HuH-7.5 (cell line): ENCODE measurements around the gene FOXO6.
A peak's percentile ranks its signal among the peaks of the same experiment; 100 is the strongest.

Experiments
- DNase-seq: peaks from one replicate; pipeline ENCODE4 v3.0.0; 2011; ENCODE audit warnings: low spot score

The FOXO6 gene

DNA sequence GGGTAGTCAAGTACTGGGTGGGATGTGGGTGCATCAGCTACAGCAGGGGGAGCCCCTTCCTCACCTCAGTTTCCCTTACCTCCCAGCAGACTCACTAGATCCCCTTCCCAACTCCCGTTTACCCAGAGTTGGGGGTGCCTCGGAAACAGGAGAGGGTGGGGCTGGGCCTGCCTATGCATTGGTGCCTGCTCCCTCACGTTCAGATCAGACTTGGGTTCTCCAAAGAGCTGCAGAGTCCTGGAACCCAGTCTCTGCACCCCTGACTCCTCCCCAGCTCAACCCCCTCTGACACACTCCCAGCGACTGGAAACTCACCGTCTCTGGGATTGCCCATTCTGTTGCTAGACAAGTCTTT is 6.0 kb downstream of the FOXO6 start:
- no peak for DNase-seq

- DNase-seq: no peak
Observed at GRCh38 chr1:41368366-41368765, 7.1 kb downstream of the FOXO6 start.

DNA sequence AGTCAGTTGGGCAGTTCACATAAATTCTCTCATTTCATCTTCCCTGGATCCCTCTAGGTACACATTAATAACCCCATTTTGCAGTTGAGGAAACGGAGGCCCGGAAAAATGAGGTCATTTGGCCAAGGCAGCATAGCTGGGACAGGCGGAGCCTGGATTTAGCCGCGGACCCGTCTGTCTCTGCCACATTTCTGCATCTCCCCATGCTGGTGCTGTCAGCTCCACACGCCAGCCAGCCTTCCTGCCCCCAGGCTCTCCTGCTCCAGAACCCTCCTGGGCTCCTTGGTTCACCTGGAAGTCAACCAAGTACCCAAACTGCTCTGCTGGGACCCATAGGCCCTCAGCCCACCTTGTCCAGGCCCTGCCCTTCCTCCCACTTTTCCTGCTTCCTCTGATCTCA is 7.6 kb downstream of the FOXO6 start:
- peak; percentile 6 for DNase-seq

DNA sequence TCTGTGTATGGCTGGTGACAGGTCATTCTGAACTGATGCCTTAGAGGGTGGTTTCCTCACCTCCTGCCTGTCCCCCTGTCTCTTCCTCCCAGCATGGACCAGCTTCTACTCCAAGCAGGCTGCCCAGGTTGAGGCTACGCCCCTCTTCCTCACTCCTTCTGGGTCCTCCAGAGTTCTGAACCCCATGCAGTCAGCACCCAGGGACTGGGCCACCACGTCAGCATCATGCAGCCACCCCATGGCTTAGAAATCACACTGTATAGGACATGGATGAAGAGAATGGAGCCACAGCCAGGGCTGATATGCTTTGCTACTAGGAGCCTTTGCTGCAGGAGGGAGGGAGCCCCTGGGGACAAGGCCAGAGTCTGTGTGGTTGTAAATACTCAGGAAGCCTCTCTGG is 8.3 kb downstream of the FOXO6 start:
- DNase-seq: no peak

- no peak for DNase-seq
Observed at GRCh38 chr1:41370225-41370624, 9.0 kb downstream of the FOXO6 start.

GRCh38 chr1:41370756-41371420 is 9.7 kb downstream of the FOXO6 start:
- no peak for DNase-seq

DNA sequence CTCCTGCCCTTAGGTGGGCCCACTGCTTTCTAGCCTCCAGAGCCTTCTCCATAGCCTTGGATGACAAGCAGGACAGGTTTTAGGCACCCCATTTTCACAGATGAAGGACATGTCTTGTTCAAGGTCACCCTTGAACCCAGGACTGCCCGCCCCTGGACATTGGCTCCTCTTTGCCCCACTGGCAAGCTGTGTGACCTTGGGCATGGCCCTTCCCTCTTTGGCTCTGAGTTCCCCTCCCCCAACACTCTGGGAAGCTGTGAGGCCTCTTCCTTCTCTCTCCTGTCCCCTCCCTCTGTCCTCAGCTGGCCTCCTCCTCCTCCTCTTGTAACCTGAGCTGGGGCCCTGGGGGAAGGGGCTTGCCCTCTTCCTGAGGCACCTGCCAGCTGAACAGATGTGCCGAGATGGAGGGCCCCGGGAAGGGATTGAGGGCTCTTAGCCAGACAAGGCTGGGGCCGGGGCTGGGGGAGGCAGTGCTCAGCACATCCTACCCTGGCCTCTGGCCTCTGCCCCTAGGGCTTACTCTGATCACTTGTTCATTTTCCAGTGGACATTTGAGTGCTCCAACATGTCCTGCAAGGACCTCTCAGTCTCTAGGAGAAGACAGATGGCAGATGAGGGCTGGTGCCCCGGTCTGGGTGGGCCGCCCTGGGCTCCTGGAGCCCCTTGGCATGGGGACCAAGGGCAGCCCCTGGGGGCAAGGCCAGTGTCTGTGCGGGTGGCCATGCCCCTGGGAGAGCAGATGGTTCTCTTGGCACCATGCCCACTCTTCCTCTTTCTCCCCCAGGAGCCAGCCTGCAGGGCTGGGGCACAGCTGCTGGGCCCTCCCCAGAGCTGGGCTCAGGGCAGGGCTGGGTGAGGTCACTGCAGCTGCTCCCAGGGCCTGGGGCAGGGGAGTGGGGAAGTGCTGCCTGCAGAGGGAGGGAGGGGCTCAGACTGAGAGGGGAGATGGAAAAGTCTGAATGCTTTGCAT is 10.7 kb downstream of the FOXO6 start:
- no peak for DNase-seq

GRCh38 chr1:41372600-41372993 is 11.4 kb downstream of the FOXO6 start:
- no peak for DNase-seq

DNA sequence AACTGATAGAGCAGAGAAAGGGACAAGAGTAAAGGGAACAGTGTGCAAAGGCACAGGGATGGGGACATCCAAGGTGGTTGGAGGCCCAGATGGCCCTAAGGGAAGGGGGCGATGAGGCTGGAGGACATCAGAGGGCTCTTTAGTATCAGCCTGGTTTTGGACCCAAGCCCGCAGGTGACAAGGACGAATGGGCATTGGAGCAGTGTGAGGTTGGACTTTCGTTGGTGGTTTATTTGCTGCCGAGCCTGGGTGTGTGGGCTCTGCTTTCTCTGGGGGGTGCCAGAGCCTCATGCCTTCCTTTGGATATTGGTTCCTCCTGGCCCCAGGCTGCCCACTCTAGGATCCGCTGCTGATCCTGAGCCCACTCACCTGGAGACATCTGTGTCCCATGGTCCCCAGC is 12.1 kb downstream of the FOXO6 start:
- no peak for DNase-seq

DNA sequence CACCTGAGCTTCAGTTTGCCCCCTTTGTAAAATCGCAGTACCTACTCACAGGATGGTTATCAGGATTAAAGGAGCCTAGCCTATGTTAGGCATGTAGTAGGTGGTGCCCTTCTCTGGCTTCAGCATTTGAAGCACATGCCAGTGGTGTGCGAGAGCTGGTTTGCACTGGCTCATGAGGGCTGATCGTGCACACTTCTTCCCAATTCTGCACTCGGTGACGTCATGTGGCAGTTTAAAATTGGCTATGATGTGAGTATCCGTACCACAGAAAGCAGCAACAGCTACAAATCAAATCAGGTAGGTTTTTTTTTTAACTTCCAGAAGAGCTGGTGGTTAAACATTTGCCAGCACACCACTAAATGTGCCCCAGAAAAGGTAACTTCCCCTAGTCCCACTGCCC is 13.5 kb downstream of the FOXO6 start:
- DNase-seq: no peak

GRCh38 chr1:41377397-41377796 is 16.2 kb downstream of the FOXO6 start:
- DNase-seq: no peak

DNA sequence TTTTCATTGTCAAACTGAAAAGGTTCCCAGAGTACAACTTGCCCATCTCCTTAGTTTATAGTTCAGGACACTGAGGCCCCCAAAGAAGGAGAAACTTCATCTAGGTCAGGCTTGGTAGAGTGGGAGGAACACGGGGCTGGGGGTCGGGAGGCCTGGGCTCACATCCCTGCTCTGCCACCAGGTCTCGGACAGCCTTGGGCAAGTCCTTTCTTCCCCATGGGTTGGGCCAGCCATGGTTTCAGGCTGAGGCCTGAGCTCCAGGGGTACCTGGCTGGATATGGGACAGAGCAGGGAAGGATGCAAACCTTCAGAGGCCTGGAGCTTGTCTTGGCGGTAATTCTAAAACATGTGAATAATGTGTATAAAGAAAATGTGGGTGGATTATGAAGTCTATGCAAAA is 17.0 kb downstream of the FOXO6 start:
- DNase-seq: no peak

- no peak for DNase-seq
Observed at GRCh38 chr1:41378999-41379737, 17.9 kb downstream of the FOXO6 start.

GRCh38 chr1:41379738-41380130 is 18.5 kb downstream of the FOXO6 start:
- no peak for DNase-seq

DNA sequence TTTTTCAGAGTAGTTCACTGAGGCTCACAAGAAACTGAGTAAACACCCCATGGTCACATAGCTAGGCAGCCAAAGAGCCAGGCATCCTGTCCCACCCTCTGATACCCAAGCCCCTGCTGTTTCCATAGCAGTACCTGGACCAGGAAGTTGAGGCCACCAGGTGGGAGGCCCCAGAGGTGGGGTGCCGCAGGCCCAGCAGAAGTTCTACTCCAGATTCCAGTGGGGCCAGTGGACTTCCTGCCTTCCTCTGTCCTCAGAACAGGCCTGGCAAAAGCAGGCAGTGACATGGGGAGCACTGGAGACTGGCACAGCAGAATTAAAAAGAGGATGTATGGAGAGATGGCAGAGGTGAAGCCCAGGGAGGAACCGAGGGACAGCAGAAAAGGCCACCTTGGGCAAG is 19.0 kb downstream of the FOXO6 start:
- DNase-seq: no peak

DNA sequence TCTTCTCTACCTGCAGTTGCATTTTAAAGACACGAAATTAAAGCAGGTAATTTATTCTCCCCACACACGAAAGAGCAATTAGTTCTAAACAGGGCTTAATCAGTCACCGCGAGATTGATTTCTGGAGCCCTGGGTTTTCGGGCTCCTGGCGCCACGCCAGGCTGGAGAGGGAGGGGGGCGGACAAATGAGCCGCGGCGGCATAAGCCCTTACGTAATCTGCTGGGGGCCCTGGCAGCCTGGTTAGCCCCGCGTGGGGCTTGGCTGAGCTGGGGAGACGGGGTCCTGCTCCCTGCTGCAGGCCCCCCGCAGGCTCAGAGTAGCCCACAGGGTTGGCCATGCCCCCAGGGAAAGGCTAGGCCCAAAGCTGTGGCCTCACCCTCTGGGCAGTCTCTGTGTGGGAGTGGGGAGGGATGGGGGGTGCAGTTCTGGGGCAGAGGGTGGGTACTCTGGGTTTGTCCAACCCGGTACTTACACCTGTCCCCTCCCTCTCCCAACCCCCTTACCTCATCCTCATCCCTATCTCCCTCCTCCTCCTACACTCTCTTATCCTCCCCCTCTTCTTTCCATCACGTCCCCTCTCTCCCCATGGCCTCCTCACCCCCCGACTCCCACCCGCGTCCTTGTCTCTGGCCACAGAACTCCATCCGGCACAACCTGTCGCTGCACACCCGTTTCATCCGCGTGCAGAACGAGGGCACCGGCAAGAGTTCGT is 19.9 kb downstream of the FOXO6 start:
- DNase-seq: no peak

- peak; percentile 67 for DNase-seq
Observed at GRCh38 chr1:41381692-41382479, 20.7 kb downstream of the FOXO6 start.

DNA sequence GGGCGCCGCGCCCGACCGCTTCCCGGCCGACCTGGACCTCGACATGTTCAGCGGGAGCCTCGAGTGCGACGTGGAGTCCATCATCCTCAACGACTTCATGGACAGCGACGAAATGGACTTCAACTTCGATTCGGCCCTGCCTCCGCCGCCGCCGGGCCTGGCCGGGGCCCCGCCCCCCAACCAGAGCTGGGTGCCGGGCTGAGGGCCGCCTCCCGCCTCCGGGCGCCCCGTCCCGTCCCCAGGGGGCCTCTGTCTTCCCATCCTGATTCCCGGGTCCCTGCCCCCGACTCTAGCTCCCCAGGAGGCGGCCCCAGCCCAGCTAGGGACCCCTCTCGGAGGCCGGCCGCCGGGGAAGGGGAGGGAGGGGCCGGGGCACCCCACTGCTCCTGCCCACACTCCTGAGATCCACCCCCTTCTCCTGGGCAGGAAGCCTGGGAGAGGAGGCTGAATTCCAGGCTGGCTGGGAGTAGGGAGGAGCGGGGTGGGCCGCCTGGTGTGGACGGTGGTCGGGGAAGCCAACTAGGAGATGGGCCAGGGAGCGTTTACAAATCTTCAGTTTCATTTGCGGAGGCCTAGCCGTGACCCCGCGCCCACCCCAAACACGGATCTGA is 21.4 kb downstream of the FOXO6 start:
- DNase-seq: peak; percentile 65

DNA sequence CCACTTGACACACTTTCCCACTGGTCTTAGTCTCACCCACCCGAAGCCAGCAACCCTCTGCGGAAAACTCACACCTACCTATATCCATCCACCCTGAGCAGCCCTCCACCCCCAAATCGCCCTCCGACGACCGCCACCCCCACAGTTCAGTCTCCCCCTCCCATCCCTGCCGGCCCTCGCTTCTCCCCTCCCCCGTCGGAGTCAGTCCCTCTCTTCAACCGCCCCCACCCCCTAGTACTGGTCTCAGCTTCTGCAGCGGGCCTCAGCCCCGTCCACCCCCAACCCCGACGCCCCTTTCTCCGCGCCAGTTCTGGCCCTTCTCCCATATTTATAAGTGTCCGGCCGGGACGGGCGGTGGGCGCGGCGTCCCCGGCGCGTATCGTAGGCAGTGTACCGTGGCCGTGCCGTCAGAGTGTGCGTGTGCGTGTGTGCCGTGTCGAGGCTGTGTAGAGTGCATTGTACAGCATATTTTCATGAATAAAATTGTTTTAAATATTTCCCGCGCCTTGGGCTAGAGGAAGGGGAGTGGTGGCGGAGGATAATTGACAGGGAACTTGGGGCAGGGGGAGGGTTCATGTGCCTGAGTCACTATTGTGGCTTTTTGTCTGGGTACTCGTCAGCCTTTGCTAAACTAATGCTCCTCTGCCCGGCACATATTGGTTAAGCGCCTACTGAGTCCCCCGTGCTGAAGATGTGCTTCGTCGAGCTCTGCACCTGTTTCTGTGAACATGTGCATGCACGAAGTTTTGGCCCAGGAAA is 22.0 kb downstream of the FOXO6 start:
- DNase-seq: no peak

DNA sequence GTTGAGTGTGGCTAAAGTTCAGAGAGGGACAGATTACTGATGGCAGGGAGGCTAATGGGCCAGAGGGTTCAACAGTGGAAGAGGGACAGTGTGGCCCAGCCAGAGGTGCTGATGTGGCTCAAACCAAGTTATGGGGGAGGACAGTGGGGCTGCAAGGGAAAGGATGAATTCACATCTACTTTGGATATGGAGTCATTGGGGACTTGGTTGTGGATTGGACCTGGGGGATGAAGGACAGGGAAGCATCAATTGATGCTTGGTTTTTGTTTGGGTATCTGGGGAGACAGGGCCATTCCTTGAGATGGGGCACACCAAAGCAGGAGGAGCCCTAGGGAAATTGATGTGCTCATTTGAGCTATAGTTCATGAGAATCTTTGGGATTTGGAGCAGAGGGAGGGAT is 23.3 kb downstream of the FOXO6 start:
- DNase-seq: no peak
